Measurements from ENCODE around the gene GRHPR. TPM values are rescaled to one million over a fixed set of nuclear protein-coding genes. Genes with fewer than 3 reads are reported as not detected.
A peak's percentile ranks its signal among the peaks of the same experiment; 100 is the strongest.

The GRHPR gene
- total and polyA plus RNA-seq, 4 experiments from 2014 or later, result 57.2 to 106 (median 63.2) TPM

DNA sequence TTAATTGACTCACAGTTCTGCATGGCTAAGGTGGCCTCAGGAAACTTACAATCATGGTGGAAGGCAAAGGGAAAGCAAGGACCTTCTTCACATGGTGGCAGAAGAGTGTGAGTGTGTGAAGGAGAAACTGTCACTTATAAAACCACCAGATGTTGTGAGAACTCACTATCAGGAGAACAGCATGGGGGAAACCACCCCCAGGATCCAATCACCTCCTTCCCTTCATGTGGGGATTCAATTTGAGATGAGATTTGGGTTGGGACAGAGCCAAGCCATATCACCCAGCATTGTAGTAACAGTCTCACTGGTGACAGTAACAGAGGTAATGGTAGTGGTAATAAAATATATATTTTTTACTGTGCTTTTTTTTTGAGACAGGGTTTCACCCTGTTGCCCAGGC is 24.6 kb downstream of the GRHPR start:
- H3K9me3 Mint-ChIP-seq, result no peaks in the 10 kb centered on the region
- Histone ChIP-seq H3K4me3 (ENCODE audit: low read length in 2 of 2) (no peak overlapping the region), H3K27ac (ENCODE audit: low read depth, low read length) (no peak overlapping the region), H3K9me3 (ENCODE audit: control insufficient read depth in 1 of 2, low read length in 2 of 2) (no peaks in the 10 kb centered on the region), H3K4me1 (ENCODE audit: insufficient read depth, low read length) (no peaks in the 10 kb centered on the region), H3K36me3 (ENCODE audit: insufficient read depth, low read length) (peaks cover 7% of the 10 kb centered on the region), H3K27me3 (ENCODE audit: insufficient read depth, low read length) (no peaks in the 10 kb centered on the region)
- intact Hi-C loops (cut with micrococcal nuclease), result no loop called here
- DNase-seq, result no peak
- CTCF ChIA-PET (ENCODE audit: partially characterized antibody), result no interaction called here
- H3K36me3 Mint-ChIP-seq, result peaks cover 16 to 28% of the 10 kb centered on the region in 2 donors
- POLR2A ChIA-PET (ENCODE audit: partially characterized antibody), result no interaction called here
- peak overlapping the region in 4 of 7 donors; percentile 31 to 85 (median 36) for H3K27ac Mint-ChIP-seq
- H3K4me3 Mint-ChIP-seq, result no peak overlapping the region
- H3K27me3 Mint-ChIP-seq, result no peaks in the 10 kb centered on the region
- peaks cover 10 to 26% (median 15%) of the 10 kb centered on the region in 4 donors for H3K4me1 Mint-ChIP-seq

DNA sequence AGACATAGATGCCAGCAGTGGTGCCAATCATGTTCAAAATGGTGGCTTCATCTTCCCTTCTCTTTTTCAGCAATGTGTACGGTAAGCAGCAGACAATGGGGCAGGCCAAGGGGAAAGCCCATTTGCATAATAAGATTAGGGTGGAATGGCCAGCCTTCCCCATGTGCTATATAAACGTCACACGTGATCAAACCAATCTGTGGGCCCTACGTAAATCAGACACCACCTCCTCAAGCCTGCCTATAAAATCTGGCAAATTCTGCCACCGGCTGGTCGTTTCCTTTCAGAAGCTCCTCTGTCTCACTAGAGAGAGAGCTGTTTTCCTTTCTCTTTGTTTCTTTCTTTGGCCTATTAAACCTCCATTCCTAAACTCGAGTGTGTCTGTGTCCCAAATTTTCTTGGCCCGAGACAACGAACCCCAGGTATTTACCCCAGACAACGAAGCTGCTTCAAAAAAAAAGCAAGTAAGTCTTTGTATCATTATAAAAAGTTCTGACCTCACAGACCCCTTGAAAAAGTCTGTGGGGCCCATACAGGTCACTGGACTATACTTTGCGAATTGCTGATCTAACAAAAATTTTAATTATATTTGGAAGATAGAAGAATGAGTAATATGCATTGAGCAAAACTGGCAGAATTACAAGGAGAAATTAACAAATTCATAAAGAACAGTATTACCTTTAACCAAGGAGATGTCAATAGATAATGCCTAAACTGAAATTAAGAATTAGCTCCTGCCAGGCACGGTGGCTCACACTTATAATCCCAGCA is 27.6 kb downstream of the GRHPR start:
- peaks cover 21 to 40% (median 35%) of the 10 kb centered on the region in 4 donors for H3K4me1 Mint-ChIP-seq
- Histone ChIP-seq H3K4me1 (ENCODE audit: insufficient read depth, low read length) (peaks cover 9% of the 10 kb centered on the region), H3K27ac (ENCODE audit: low read depth, low read length) (no peak overlapping the region), H3K27me3 (ENCODE audit: insufficient read depth, low read length) (no peaks in the 10 kb centered on the region), H3K36me3 (ENCODE audit: insufficient read depth, low read length) (no peaks in the 10 kb centered on the region), H3K9me3 (ENCODE audit: control insufficient read depth in 1 of 2, low read length in 2 of 2) (no peaks in the 10 kb centered on the region), H3K4me3 (ENCODE audit: low read length in 2 of 2) (no peak overlapping the region)
- no peaks in the 10 kb centered on the region for H3K9me3 Mint-ChIP-seq
- no peaks in the 10 kb centered on the region for H3K27me3 Mint-ChIP-seq
- no peak overlapping the region for H3K4me3 Mint-ChIP-seq
- peaks cover 11 to 20% of the 10 kb centered on the region in 2 donors for H3K36me3 Mint-ChIP-seq
- no peak overlapping the region for H3K27ac Mint-ChIP-seq
- no peak for DNase-seq
- POLR2A ChIA-PET (ENCODE audit: partially characterized antibody), result interaction anchor here (1.4 kb wide), 1 partner anchor 13 kb away, joined by 3 read pairs; no protein-coding TSS in a partner anchor
- CTCF ChIA-PET (ENCODE audit: partially characterized antibody), result no interaction called here
- intact Hi-C loops (cut with micrococcal nuclease), result no loop called here

DNA sequence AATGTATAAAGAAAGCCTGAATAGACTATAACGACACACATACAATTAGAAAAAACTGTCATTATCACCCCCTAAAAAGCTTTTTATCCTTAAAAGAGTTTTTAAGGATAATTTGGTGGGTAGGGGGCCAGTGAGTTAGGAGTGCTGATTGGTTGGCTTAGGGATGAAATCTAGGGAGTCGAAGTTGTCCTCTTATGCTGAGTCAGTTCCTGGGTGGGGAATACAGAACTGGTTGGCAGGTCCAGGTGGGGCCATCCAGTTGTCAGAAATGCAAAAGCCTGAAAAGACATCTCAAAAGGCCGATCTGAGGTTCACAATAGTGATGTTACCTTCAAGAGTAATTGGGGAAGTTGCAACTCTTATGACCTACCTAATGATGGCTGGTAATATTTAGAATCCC is 29.1 kb downstream of the GRHPR start:
- Mint-ChIP-seq H3K27ac (peak overlapping the region in 5 of 7 donors; percentile 3 to 63 (median 39)), H3K36me3 (peaks cover 14 to 18% of the 10 kb centered on the region in 2 donors), H3K4me1 (peaks cover 21 to 47% (median 39%) of the 10 kb centered on the region in 4 donors), H3K27me3 (no peaks in the 10 kb centered on the region), H3K4me3 (no peak overlapping the region), H3K9me3 (no peaks in the 10 kb centered on the region)
- CTCF ChIA-PET (ENCODE audit: partially characterized antibody), result interaction anchor here (1.0 kb wide), 1 partner anchor 36 kb away, joined by 6 read pairs; no protein-coding TSS in a partner anchor
- POLR2A ChIA-PET (ENCODE audit: partially characterized antibody), result no interaction called here
- no peaks in the 10 kb centered on the region for H3K9me3 ChIP-seq (ENCODE audit: control insufficient read depth in 1 of 2, low read length in 2 of 2)
- DNase-seq, result no peak
- H3K4me1 ChIP-seq (ENCODE audit: insufficient read depth, low read length), result peaks cover 17% of the 10 kb centered on the region
- H3K4me3 ChIP-seq (ENCODE audit: low read length in 2 of 2), result no peak overlapping the region
- intact Hi-C loops (cut with micrococcal nuclease), result no loop called here
- H3K27me3 ChIP-seq (ENCODE audit: insufficient read depth, low read length), result no peaks in the 10 kb centered on the region
- H3K27ac ChIP-seq (ENCODE audit: low read depth, low read length), result no peak overlapping the region
- H3K36me3 ChIP-seq (ENCODE audit: insufficient read depth, low read length), result no peaks in the 10 kb centered on the region

DNA sequence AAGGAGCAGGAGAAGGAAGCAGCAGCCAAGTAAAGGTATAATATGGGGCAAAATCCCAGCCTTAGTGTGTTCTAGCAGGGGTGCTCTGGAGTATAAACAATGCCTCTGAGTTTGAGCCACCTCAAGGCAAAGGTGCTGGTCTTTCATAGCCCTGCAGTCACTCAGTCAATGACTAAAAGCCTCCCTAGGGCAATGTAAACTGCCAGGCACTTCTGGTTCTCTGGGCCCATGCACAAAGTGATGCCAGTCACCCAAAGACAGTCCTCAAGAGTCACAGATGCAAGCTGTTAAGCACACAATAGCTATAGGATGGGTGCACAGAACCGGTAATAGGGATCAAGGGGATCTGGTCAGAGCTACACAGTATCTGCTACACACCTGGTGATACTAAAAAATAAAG is 30.1 kb downstream of the GRHPR start:
- intact Hi-C loops (cut with micrococcal nuclease), result no loop called here
- Histone ChIP-seq H3K4me1 (ENCODE audit: insufficient read depth, low read length) (peaks cover 24% of the 10 kb centered on the region), H3K36me3 (ENCODE audit: insufficient read depth, low read length) (no peaks in the 10 kb centered on the region), H3K4me3 (ENCODE audit: low read length in 2 of 2) (no peak overlapping the region), H3K9me3 (ENCODE audit: control insufficient read depth in 1 of 2, low read length in 2 of 2) (no peaks in the 10 kb centered on the region), H3K27ac (ENCODE audit: low read depth, low read length) (no peak overlapping the region), H3K27me3 (ENCODE audit: insufficient read depth, low read length) (no peaks in the 10 kb centered on the region)
- DNase-seq, result no peak
- Mint-ChIP-seq H3K27me3 (no peaks in the 10 kb centered on the region), H3K4me1 (peaks cover 23 to 51% (median 41%) of the 10 kb centered on the region in 4 donors), H3K27ac (peak overlapping the region in 4 of 7 donors; percentile 10 to 66 (median 14)), H3K36me3 (peaks cover 14 to 18% of the 10 kb centered on the region in 2 donors), H3K4me3 (no peak overlapping the region), H3K9me3 (no peaks in the 10 kb centered on the region)
- ChIA-PET POLR2A (ENCODE audit: partially characterized antibody) (no interaction called here), CTCF (ENCODE audit: partially characterized antibody) (interaction anchor here (1.1 kb wide), 1 partner anchor 37 kb away, joined by 3 read pairs; no protein-coding TSS in a partner anchor)

DNA sequence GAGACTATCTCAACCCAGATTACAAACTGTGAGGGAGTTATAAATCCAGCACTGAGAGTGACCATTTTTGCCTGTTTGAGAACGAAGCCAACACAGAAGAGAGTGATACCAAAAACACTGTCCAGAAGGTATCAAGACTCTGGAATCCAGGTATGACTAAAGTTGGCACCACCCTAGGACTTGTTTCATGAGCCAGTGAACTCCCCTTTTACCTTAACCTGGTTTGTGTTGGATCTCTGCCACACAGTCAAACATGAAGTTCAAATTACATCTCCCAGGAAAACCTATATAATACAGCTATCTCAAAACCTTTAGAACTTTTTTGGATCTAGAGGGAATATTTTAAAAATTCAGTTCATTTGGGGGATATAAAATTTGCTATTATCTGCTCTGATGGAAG is 31.3 kb downstream of the GRHPR start:
- no peaks in the 10 kb centered on the region for H3K27me3 Mint-ChIP-seq
- no peak overlapping the region for H3K4me3 ChIP-seq (ENCODE audit: low read length in 2 of 2)
- intact Hi-C loops (cut with micrococcal nuclease), result no loop called here
- no peaks in the 10 kb centered on the region for H3K27me3 ChIP-seq (ENCODE audit: insufficient read depth, low read length)
- peaks cover 24% of the 10 kb centered on the region for H3K4me1 ChIP-seq (ENCODE audit: insufficient read depth, low read length)
- CTCF ChIA-PET (ENCODE audit: partially characterized antibody), result no interaction called here
- H3K4me1 Mint-ChIP-seq, result peaks cover 24 to 54% (median 45%) of the 10 kb centered on the region in 4 donors
- H3K36me3 ChIP-seq (ENCODE audit: insufficient read depth, low read length), result no peaks in the 10 kb centered on the region
- DNase-seq, result no peak
- no peak overlapping the region for H3K27ac ChIP-seq (ENCODE audit: low read depth, low read length)
- H3K9me3 ChIP-seq (ENCODE audit: control insufficient read depth in 1 of 2, low read length in 2 of 2), result no peaks in the 10 kb centered on the region
- no peak overlapping the region for H3K4me3 Mint-ChIP-seq
- POLR2A ChIA-PET (ENCODE audit: partially characterized antibody), result interaction anchor here (1.8 kb wide), 1 partner anchor 12 kb away, joined by 4 read pairs; no protein-coding TSS in a partner anchor
- peaks cover 10 to 14% of the 10 kb centered on the region in 2 donors for H3K36me3 Mint-ChIP-seq
- peak overlapping the region in 3 of 7 donors; percentile 10 to 27 (median 19) for H3K27ac Mint-ChIP-seq
- no peaks in the 10 kb centered on the region for H3K9me3 Mint-ChIP-seq

DNA sequence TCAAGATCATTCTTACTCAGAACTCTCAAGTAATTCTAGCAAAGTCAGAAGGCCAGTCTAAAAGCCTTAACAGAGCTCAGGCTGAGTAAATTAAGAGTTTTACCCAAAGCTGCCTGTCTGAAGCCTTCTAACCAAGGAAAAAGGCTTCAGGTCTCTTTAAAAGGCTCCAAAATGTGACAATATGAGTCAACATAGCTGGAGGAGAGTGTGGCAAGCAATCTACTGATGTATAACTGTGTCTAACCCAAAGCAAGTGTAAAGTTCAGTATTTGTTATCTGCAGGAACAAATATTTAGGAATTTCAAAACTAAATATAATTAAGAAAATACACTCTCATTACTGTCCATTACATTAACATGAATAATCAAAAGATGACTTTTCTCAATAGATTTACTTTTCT is 31.7 kb downstream of the GRHPR start:
- no peaks in the 10 kb centered on the region for H3K9me3 Mint-ChIP-seq
- H3K36me3 Mint-ChIP-seq, result peaks cover 10 to 14% of the 10 kb centered on the region in 2 donors
- ChIA-PET POLR2A (ENCODE audit: partially characterized antibody) (interaction anchor here (1.8 kb wide), 1 partner anchor 12 kb away, joined by 4 read pairs; no protein-coding TSS in a partner anchor), CTCF (ENCODE audit: partially characterized antibody) (no interaction called here)
- Histone ChIP-seq H3K36me3 (ENCODE audit: insufficient read depth, low read length) (no peaks in the 10 kb centered on the region), H3K27ac (ENCODE audit: low read depth, low read length) (no peak overlapping the region), H3K4me1 (ENCODE audit: insufficient read depth, low read length) (peaks cover 24% of the 10 kb centered on the region), H3K4me3 (ENCODE audit: low read length in 2 of 2) (no peak overlapping the region), H3K9me3 (ENCODE audit: control insufficient read depth in 1 of 2, low read length in 2 of 2) (no peaks in the 10 kb centered on the region), H3K27me3 (ENCODE audit: insufficient read depth, low read length) (no peaks in the 10 kb centered on the region)
- no peak for DNase-seq
- intact Hi-C loops (cut with micrococcal nuclease), result no loop called here
- H3K4me1 Mint-ChIP-seq, result peaks cover 24 to 55% (median 45%) of the 10 kb centered on the region in 4 donors
- H3K27ac Mint-ChIP-seq, result peak overlapping the region in 3 of 7 donors; percentile 10 to 45 (median 19)
- H3K4me3 Mint-ChIP-seq, result no peak overlapping the region
- no peaks in the 10 kb centered on the region for H3K27me3 Mint-ChIP-seq

DNA sequence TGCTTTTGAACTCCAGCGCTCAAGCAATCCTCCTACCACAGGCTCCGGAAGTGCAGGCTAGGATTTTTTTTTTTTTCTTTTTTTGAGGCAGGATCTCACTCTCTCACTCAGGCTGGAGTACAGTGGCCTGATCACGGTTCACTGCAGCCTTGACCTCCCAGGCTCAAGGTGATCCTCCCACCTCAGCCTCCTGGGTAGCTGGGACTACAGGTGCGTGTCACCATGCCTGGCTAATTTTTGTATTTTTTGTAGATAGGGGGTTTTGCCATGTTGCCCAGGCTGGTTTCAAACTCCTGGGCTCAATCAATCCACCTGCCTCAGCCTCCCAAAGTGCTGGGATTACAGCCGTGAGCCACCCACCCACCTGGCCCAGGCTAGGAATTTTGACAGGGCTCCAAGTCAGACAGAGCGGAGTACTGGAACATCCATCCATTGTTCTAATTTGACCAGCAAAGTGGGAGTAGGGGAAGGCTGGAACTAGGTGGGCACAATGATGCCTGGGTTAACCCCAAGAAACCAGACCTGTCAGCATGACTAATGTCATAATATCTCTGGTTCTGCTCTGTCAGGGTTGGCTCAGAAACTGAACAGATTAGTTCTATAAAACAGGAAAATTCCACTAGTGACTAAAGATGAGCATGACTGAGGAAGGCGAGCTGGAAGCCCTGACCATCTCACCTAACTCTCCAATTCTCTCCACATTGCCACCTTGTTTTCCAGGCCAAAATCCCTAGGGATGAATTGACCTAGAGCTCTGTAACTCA is 33.6 kb downstream of the GRHPR start:
- H3K4me3 ChIP-seq (ENCODE audit: low read length in 2 of 2), result no peak overlapping the region
- H3K27me3 Mint-ChIP-seq, result no peaks in the 10 kb centered on the region
- peaks cover 24 to 60% (median 48%) of the 10 kb centered on the region in 4 donors for H3K4me1 Mint-ChIP-seq
- peaks cover 25% of the 10 kb centered on the region for H3K4me1 ChIP-seq (ENCODE audit: insufficient read depth, low read length)
- no peaks in the 10 kb centered on the region for H3K27me3 ChIP-seq (ENCODE audit: insufficient read depth, low read length)
- peak overlapping the region in 2 of 7 donors; percentile 12 for H3K27ac Mint-ChIP-seq
- no peak for DNase-seq
- H3K9me3 ChIP-seq (ENCODE audit: control insufficient read depth in 1 of 2, low read length in 2 of 2), result no peaks in the 10 kb centered on the region
- intact Hi-C loops (cut with micrococcal nuclease), result no loop called here
- H3K36me3 ChIP-seq (ENCODE audit: insufficient read depth, low read length), result no peaks in the 10 kb centered on the region
- no peak overlapping the region for H3K4me3 Mint-ChIP-seq
- no peak overlapping the region for H3K27ac ChIP-seq (ENCODE audit: low read depth, low read length)
- POLR2A ChIA-PET (ENCODE audit: partially characterized antibody), result no interaction called here
- H3K36me3 Mint-ChIP-seq, result peaks cover 3 to 10% of the 10 kb centered on the region in 2 donors
- H3K9me3 Mint-ChIP-seq, result no peaks in the 10 kb centered on the region
- CTCF ChIA-PET (ENCODE audit: partially characterized antibody), result no interaction called here
